Astrocyte (in vitro differentiated cells and primary cell): ENCODE measurements around the gene ENTR1.

Source experiments
- CTCF ChIP-seq: IDR thresholded peaks from 2 replicates; pipeline ENCODE4 v1.5.1; 2011; ENCODE audit warnings: low read depth, mild to moderate bottlenecking, inconsistent platforms, low read length, moderate library complexity; ENCODE audit not compliant: insufficient read depth
- EZH2 ChIP-seq: IDR thresholded peaks from 2 replicates; pipeline ENCODE4 v1.6.1; 2012; ENCODE audit warnings: mild to moderate bottlenecking, low read length, inconsistent platforms; ENCODE audit not compliant: insufficient read depth

- TF ChIP-seq CTCF (no peak), EZH2 (no peak)
Measured at GRCh38 chr9:136380381-136380780, 30.0 kb downstream of the ENTR1 start.
